ENCODE results near the gene SMIM12.

SMIM12 gene

GRCh38 chr1:34906222-34906621, 46.7 kb upstream of the SMIM12 start:
- no peak for TF ChIP-seq TAF1 (IDR thresholded peaks at IDR 0.05; ENCODE audit: borderline replicate concordance, insufficient read depth, low read length)

- no peak for TF ChIP-seq REST (IDR thresholded peaks at IDR 0.05; ENCODE audit: insufficient read depth in 1 of 2, low read depth in 2 of 2, low read length in 2 of 2)
- TF ChIP-seq FOXP2 (optimal IDR thresholded peaks at IDR 0.05; ENCODE audit: borderline replicate concordance, extremely low read depth, extremely low read length, insufficient read depth), result no peak
- no peak for TF ChIP-seq SIN3A (IDR thresholded peaks at IDR 0.05; ENCODE audit: borderline replicate concordance, insufficient read depth, low read length)
- no peak for TF ChIP-seq POLR2AphosphoS5 (IDR thresholded peaks at IDR 0.05; ENCODE audit: low read depth, low read length)
These were observed 45.5 kb upstream of the SMIM12 start for GRCh38 chr1:34905098-34905459.

DNA sequence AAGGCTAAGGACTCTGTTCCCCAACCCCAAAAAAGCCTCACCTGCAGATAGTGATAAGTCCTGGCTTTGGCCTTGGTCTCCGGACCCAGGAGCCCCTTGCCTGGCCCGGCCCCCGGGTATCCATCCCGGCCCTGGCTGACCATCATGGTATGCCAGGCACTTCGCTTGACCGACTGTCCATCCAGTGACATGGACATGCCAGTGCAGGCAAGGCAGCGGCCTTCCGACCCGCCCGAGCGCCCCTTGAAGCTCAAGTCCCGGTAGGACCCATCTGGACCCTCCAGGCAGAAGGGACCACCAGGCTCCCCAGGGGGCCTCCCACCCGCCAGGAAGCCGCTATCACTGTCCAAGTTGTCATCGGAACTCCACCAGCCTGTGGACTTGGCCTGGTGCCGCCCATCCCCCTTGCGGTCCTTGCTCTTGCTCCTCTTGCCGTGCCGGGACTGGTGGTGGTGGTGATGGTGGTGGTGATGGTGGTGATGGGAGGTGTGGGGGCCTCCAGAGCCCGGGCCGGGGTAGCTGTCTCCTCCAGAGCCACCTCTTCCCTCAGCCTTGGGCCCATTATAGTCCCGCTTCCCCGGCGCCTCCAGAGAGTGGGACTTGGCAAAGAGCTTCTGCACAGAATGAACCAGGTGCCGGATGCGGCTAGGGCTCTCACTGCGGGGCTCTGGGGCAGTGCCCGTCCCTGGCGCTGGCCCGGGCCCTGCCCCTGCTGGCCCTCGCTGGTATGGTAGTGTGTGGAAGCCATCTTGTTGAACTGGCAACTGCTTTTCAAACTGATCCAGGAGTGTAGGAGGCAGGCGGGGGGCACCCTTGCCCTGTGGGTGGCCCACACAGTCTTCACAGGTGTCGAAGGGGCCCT, 44.9 kb upstream of the SMIM12 start:
- TF ChIP-seq FOXP2 (optimal IDR thresholded peaks at IDR 0.05; ENCODE audit: borderline replicate concordance, extremely low read depth, extremely low read length, insufficient read depth) (no peak), POLR2AphosphoS5 (IDR thresholded peaks at IDR 0.05; ENCODE audit: low read depth, low read length) (no peak), REST (IDR thresholded peaks at IDR 0.05; ENCODE audit: insufficient read depth in 1 of 2, low read depth in 2 of 2, low read length in 2 of 2) (no peak), SIN3A (IDR thresholded peaks at IDR 0.05; ENCODE audit: borderline replicate concordance, insufficient read depth, low read length) (no peak), TAF1 (IDR thresholded peaks at IDR 0.05; ENCODE audit: borderline replicate concordance, insufficient read depth, low read length) (no peak)

GRCh38 chr1:34901919-34902318, 42.4 kb upstream of the SMIM12 start:
- TF ChIP-seq TAF1 (IDR thresholded peaks at IDR 0.05; ENCODE audit: borderline replicate concordance, insufficient read depth, low read length), result no peak
- TF ChIP-seq FOXP2 (optimal IDR thresholded peaks at IDR 0.05; ENCODE audit: borderline replicate concordance, extremely low read depth, extremely low read length, insufficient read depth), result no peak
- no peak for TF ChIP-seq POLR2AphosphoS5 (IDR thresholded peaks at IDR 0.05; ENCODE audit: low read depth, low read length)
- TF ChIP-seq REST (IDR thresholded peaks at IDR 0.05; ENCODE audit: insufficient read depth in 1 of 2, low read depth in 2 of 2, low read length in 2 of 2), result no peak
- no peak for TF ChIP-seq SIN3A (IDR thresholded peaks at IDR 0.05; ENCODE audit: borderline replicate concordance, insufficient read depth, low read length)

- TF ChIP-seq TAF1 (IDR thresholded peaks at IDR 0.05; ENCODE audit: borderline replicate concordance, insufficient read depth, low read length) (no peak), REST (IDR thresholded peaks at IDR 0.05; ENCODE audit: insufficient read depth in 1 of 2, low read depth in 2 of 2, low read length in 2 of 2) (no peak), POLR2AphosphoS5 (IDR thresholded peaks at IDR 0.05; ENCODE audit: low read depth, low read length) (no peak), FOXP2 (optimal IDR thresholded peaks at IDR 0.05; ENCODE audit: borderline replicate concordance, extremely low read depth, extremely low read length, insufficient read depth) (no peak), SIN3A (IDR thresholded peaks at IDR 0.05; ENCODE audit: borderline replicate concordance, insufficient read depth, low read length) (no peak)
These were observed 41.4 kb upstream of the SMIM12 start for GRCh38 chr1:34900775-34901502.

Measured in PFSK-1 (cell line).